Uterus (tissue), 2 donors: ENCODE data around the gene KCNK10.

Experiments
- CTCF ChIP-seq, 4 experiments: fragments of 200-600 bp in 2 of 4; fragments of 450-650 bp in 2 of 4; sonication (generic) in 2 of 4; IDR thresholded peaks; one replicate each; pipeline ENCODE4 v1.5.1; 2016 to 2019; ENCODE audit warnings: antibody characterized with exemption in 4 of 4, mild to moderate bottlenecking in 2 of 4, moderate library complexity in 1 of 4
- POLR2A ChIP-seq, 2 donors: fragments of 450-650 bp; IDR thresholded peaks; one replicate each; pipeline ENCODE4 v1.6.1; 2016; ENCODE audit warnings: antibody characterized with exemption in 2 of 2, mild to moderate bottlenecking in 1 of 2, moderate library complexity in 1 of 2

- TF ChIP-seq CTCF (IDR thresholded peaks at IDR 0.05): no peak
- no peak for TF ChIP-seq POLR2A (IDR thresholded peaks at IDR 0.05)
Observed at GRCh38 chr14:88163731-88164255, 159.3 kb downstream of the KCNK10 start.
